IMR-90 (cell line): ENCODE results near the gene ZYG11A.

Experiments
- CEBPB ChIP-seq: IDR thresholded peaks from 2 replicates; pipeline ENCODE4 v1.6.1; 2012; ENCODE audit warnings: low read depth, low read length, improper control_type of control experiment
- FOS ChIP-seq: fragments of 150-350 bp; IDR thresholded peaks from 2 replicates; pipeline ENCODE4 v1.6.1; 2016; ENCODE audit warnings: low read depth, low read length
- MAFK ChIP-seq: IDR thresholded peaks from 2 replicates; pipeline ENCODE4 v1.6.1; 2012; ENCODE audit warnings: low read depth, low read length, improper control_type of control experiment
- MXI1 ChIP-seq: IDR thresholded peaks from 2 replicates; pipeline ENCODE4 v1.6.1; 2012; ENCODE audit warnings: low read depth, mild to moderate bottlenecking, low read length, moderate library complexity, borderline replicate concordance
- POLR2A ChIP-seq: IDR thresholded peaks from 2 replicates; pipeline ENCODE4 v1.6.1; 2012; ENCODE audit warnings: mild to moderate bottlenecking, low read depth, low read length
- RAD21 ChIP-seq: IDR thresholded peaks from 2 replicates; pipeline ENCODE4 v1.6.1; 2012; ENCODE audit warnings: low read length, improper control_type of control experiment
- RCOR1 ChIP-seq: IDR thresholded peaks from 2 replicates; pipeline ENCODE4 v1.6.1; 2012; ENCODE audit warnings: mild to moderate bottlenecking, low read length, improper control_type of control experiment; ENCODE audit not compliant: insufficient replicate concordance
- RFX5 ChIP-seq: IDR thresholded peaks from 2 replicates; pipeline ENCODE4 v1.8.0; 2012; ENCODE audit warnings: low read depth, mild to moderate bottlenecking, low read length, moderate library complexity
- TF ChIP-seq, protein P1 (sequence below): conservative IDR thresholded peaks from 2 replicates; pipeline ENCODE4 v1.5.1; 2012; ENCODE audit warnings: mild to moderate bottlenecking, low read depth, low read length, improper control_type of control experiment

DNA sequence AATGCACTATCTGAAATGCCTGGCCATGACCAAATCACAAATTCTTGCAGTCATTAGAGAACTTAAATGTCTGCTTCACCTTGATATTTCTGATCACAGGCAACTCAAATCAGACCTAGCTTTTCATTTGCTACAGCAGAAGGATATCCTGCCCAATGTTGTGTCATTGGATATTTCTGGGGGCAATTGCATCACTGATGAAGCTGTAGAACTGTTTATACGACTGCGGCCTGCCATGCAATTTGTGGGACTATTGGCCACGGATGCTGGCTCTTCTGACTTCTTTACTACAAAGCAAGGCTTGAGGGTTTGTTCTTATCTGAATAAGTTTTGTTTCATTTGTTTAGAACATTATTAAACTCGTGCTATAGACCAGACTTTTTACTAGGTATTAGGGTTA is 14.9 kb downstream of the ZYG11A start:
- TF ChIP-seq POLR2A (no peak), MAFK (no peak), RAD21 (no peak), CEBPB (0 out of 2 replicates have a peak, but pooled peaks have one; percentile 33), FOS (no peak), MXI1 (no peak), RFX5 (no peak), RCOR1 (no peak)
- TF ChIP-seq, protein P1, sequence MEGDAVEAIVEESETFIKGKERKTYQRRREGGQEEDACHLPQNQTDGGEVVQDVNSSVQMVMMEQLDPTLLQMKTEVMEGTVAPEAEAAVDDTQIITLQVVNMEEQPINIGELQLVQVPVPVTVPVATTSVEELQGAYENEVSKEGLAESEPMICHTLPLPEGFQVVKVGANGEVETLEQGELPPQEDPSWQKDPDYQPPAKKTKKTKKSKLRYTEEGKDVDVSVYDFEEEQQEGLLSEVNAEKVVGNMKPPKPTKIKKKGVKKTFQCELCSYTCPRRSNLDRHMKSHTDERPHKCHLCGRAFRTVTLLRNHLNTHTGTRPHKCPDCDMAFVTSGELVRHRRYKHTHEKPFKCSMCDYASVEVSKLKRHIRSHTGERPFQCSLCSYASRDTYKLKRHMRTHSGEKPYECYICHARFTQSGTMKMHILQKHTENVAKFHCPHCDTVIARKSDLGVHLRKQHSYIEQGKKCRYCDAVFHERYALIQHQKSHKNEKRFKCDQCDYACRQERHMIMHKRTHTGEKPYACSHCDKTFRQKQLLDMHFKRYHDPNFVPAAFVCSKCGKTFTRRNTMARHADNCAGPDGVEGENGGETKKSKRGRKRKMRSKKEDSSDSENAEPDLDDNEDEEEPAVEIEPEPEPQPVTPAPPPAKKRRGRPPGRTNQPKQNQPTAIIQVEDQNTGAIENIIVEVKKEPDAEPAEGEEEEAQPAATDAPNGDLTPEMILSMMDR = no peak
